ENCODE results near the gene MGMT.

Gene MGMT

DNA sequence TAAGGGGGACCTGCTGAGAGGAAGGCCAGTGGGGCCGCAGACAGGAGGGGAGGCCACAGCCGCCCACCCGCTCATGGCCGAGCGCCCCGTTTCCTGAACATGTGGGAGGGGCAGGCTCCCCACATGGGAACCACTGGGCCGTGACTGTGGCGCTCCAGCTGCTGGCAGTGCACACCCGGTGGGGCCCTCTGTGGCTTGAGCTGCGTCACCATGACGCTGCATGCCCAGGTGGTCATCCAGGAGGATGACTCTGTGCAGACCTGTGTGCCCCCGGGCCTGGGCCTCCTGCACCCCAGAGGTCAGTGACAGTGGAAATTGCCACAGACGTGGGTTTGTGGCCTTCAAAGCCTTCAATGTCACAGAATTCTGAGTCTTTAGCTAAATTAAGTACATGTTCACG is 85.1 kb downstream of the MGMT start:
- no peak for DNase-seq (ENCODE audit: extremely low read depth, low read depth)

DNA sequence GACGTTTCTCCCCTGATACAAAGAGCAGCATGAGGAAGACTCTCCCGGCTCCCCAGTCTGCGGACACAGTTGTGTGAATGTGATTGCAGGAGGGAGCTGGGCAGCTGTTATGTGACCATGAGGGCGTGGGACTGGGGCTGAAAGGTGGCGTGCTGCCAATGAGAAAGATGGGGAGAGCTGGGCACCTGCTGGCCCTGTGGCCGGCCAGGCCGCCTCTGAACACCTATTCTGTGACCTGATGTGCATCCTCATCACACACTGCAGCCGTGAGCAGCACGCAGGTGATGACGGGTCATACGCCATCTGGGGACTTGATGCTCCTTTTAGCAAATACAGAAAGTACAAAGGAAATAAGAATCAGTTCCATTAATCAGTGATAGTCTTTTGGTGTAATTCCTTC is 86.9 kb downstream of the MGMT start:
- TF ChIP-seq, protein P1, sequence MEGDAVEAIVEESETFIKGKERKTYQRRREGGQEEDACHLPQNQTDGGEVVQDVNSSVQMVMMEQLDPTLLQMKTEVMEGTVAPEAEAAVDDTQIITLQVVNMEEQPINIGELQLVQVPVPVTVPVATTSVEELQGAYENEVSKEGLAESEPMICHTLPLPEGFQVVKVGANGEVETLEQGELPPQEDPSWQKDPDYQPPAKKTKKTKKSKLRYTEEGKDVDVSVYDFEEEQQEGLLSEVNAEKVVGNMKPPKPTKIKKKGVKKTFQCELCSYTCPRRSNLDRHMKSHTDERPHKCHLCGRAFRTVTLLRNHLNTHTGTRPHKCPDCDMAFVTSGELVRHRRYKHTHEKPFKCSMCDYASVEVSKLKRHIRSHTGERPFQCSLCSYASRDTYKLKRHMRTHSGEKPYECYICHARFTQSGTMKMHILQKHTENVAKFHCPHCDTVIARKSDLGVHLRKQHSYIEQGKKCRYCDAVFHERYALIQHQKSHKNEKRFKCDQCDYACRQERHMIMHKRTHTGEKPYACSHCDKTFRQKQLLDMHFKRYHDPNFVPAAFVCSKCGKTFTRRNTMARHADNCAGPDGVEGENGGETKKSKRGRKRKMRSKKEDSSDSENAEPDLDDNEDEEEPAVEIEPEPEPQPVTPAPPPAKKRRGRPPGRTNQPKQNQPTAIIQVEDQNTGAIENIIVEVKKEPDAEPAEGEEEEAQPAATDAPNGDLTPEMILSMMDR (IDR thresholded peaks at IDR 0.05; ENCODE audit: low read depth, low read length): no peak
- DNase-seq (ENCODE audit: extremely low read depth, low read depth): no peak

More for the DNA sequence above, 85.1 kb downstream of the MGMT start:
- TF ChIP-seq, protein P1 (IDR thresholded peaks at IDR 0.05; ENCODE audit: low read depth, low read length): no peak

DNA sequence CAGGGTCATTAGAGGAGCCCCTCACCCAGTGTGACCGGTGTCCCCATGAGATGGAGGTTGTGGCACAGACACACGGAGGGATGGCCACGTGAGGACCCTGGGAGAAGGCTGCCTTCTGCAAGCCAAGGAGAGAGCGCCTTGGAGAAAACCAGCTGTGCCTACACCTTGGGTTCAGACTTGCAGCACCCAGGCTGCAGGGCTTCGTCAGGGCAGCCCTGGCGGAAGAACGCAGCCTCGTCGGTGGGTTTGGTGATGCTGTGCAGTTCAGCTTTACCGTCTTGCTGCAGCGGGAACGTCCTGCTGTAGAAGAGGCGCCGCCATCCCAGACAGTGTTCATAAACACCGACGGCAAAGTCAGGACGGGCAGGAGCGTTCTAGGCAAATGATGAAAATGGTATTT is 89.3 kb downstream of the MGMT start:
- TF ChIP-seq, protein P1 (IDR thresholded peaks at IDR 0.05; ENCODE audit: low read depth, low read length): no peak
- DNase-seq (ENCODE audit: extremely low read depth, low read depth): no peak

DNA sequence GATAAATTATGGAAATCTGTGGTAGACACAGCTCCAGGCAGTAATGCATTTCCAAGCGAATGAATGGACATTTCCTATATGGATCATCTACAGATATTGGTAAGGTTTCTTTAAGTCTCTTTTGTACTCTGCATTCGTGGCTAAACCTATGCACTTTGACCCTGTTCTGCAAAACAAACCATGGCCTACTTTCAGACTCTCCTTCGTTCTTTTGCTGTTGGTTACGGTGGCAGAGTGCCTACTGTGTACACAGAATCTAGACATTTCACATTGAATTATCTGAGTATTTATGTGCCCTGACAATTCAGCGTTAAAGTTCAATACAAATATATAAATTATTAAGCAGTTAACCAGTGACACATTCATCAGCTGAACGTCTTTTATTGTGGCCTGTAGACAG is 93.3 kb downstream of the MGMT start:
- DNase-seq (ENCODE audit: extremely low read depth, low read depth): no peak
- TF ChIP-seq, protein P1 (IDR thresholded peaks at IDR 0.05; ENCODE audit: low read depth, low read length): no peak

DNA sequence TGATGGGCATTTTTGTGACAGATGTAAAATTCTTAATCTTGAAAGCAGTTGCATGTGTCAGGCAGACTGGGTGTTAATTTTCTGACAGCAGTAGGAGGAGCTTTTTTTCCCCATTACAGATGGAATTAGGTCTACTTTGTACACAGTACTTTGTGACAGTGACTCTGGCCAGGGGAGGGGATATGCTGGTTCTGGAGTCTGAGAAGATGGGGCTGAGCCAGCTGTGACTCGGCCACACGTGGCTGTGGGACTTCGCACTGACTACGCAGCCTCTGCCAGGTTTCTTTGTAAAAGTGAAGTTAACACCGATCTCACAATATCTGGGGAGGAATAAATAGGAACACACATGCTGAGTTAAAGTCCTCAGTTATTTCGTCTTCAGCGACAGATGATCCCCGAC is 95.4 kb downstream of the MGMT start:
- TF ChIP-seq, protein P1 (IDR thresholded peaks at IDR 0.05; ENCODE audit: low read depth, low read length): no peak
- no peak for DNase-seq (ENCODE audit: extremely low read depth, low read depth)

DNA sequence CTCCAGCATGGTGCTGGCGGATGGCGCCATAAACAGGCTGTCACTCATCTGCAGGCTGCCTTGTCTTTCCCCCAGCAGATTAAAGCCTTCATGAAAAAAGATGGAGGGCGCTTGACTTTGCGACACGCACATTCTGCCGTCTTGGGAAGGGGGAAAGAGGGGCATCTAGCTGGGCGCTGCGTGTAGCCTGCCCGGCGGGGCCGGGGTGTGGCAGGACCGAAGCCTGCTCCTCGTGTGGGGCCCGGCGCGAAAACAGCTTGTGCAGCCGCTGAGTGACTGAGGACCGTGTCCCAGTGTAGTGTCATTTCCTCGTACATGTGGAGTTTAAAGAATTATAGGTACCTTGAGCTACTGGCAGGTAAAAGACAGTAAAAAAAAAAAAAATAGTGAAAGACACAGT is 97.9 kb downstream of the MGMT start:
- no peak for DNase-seq (ENCODE audit: extremely low read depth, low read depth)
- TF ChIP-seq, protein P1 (IDR thresholded peaks at IDR 0.05; ENCODE audit: low read depth, low read length): no peak

DNA sequence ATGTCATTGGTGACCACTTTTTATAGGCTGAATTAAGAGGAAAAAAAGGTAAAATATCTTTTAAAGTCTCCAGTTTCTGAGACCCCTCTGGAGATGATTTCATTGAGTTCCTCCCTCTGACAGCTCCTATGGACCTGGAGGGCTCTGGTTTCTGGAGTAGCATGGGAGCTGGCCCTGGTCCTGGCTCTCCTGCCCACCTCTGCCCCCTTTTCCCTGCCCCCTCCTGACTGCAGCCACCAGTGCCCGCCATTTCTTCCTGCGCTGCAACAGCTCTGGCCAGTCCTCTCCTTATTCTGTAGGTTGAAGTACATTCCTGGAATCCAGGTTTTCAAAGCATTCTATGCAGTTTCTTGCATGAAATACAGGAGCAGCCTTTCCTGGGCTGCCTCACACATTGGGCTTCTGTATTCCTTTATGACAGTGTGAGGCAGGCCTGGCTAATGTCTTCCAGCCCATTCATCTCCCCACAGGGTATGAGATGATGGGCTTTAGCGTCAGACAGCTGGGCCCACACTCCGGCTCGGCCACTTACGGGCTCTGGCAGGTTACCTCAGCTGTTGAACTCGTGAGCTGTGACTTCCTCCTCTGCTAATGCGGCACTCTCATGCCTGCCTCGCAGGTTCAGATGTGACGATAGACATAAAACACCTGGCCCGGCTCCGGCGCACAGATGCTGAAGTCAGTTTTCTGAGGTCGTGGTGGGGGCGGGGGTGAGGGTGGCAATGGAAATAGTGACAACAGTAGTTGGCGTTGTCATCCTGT is 101.7 kb downstream of the MGMT start:
- TF ChIP-seq, protein P1 (IDR thresholded peaks at IDR 0.05; ENCODE audit: low read depth, low read length): no peak
- no peak for DNase-seq (ENCODE audit: extremely low read depth, low read depth)
